Activated CD4-positive, alpha-beta T cell treated with anti-CD3 and anti-CD28 coated beads, Interleukin-2, amount 50 U/mL, for 1 hour (primary cell): ENCODE data around the gene XYLT2.
"Not testable (repeated sequence)": the region's sequence is repeated elsewhere in the genome, so short reads cannot be mapped to it uniquely, and the experiment has no call there.

Source experiments
- DNase-seq: peaks from one replicate; pipeline ENCODE4 v3.0.0-alpha.2; 2020

The XYLT2 gene

DNA sequence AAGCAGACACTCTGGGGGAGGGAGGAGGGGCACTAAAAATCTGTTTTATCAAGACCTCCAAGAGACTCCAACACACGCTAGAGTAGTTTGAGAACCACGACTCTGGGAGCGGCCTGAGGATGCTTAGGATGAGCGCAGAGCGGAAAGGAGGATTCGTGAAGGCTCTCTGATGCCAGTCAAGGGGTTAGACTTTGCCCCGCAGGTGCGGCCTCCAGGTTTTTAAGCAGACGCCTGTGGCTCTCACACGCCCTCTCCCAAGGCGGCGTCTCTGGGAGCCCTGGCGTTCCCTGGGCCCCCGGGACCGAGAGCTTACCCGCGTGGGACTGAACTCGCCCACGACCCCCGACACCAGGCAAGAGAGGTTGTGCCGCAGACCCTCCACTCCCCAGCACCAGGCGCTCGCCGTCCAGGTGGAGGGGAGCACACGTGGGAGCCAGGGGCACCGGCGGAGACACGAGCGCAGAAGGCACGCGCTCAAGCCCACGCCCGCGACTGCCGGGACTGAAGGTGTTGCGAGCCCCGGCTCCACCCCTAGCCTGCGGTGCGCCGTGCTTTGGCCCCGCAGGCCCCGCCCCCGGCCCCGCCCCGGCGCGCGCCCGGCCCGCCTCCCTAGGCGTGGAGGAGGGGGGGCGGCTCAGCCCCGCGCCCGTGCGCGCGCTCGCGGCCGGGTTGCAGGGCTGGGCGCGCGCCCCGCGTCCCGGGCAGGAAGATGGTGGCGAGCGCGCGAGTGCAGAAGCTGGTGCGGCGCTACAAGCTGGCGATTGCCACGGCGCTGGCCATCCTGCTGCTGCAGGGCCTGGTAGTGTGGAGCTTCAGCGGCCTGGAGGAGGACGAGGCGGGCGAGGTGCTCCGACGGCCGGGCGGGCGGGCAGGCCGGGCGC is at the start of gene XYLT2:
Gene XYLT2, plus strand, starts transcription at position 695 of the 881 bp plus-strand sequence. Its CDS starts 15 bp downstream, at position 710.
- peak; percentile 88 for DNase-seq

DNA sequence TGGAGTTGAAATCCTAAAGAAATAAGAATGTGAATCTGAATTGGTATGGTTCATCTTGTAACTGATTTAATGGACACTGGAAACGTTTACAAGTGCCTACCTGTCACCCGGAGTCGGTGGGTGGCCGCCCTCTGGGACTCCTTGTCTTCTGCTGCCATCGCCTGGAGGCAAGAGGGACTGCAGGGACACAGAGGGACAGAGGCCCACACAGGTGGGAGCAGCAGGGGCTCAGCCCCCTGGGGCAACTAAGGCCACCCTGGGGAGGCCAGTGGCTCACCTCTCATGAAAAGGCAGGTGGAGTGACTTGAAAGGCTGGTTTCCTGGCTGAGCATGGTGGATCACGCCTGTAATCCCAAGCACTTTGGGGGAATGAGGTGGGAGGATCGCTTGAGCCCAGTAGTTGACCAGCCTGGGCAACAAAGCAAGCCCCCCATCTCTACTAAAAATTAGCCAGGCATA is 48.5 kb upstream of the XYLT2 start:
- peak; percentile 76 for DNase-seq

DNA sequence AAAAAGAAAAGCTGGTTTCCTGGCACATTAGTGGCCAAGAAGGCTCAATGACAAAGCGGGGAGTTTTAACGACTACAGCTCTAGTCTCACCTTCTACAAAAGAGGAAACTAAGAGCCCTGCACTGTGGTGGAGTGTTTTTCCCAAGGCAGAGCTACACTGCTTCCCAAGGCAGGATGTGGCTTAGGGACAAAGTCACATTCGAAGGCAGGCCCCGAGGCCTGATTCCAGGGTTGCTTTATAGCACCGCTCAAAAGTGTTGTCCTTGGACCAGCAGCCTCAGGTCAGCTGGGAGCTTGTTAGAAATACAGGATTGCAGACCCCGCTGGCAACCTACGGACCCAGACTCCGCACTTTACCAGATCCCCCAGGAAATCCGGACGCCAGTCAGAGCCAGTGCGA is 47.9 kb upstream of the XYLT2 start:
- no peak for DNase-seq

DNA sequence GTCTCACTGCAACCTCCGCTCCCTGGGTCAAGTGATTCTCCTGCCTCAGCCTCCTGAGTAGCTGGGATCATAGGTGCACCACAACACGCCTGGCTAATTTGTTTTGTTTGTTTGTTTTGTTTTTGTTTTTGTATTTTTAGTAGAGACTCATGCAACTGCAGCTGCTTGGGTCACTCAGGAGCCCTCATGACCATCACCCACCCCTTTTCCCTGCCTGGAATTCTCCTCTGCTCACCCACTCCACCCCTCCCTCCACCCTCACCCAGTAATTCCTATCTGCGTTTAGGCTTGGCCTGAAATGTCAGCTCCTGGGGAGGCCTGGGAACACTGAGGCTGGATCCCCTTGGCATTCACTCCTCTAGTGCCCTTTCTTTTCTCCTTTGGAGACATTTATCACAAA is 46.1 kb upstream of the XYLT2 start:
- no peak for DNase-seq

DNA sequence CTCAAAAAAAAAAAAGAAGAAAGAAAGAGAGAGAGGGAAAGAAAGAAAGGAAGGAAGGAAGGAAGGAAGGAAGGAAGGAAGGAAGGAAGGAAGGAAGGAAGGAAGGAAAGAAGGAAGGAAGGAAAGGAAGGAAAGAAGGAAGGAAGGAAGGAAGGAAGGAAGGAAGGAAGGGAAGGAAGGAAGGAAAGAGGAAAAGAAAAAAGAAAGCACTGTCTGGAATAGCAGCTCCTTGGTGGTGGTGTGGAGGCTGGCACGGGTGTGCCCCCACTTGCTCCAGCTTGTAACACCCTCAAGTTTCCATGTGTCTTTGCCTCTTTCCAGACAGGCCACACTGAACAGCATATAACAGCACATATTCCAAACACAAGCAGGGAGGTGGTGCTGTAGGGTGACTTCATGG is 45.1 kb upstream of the XYLT2 start:
- not testable (repeated sequence) for DNase-seq

DNA sequence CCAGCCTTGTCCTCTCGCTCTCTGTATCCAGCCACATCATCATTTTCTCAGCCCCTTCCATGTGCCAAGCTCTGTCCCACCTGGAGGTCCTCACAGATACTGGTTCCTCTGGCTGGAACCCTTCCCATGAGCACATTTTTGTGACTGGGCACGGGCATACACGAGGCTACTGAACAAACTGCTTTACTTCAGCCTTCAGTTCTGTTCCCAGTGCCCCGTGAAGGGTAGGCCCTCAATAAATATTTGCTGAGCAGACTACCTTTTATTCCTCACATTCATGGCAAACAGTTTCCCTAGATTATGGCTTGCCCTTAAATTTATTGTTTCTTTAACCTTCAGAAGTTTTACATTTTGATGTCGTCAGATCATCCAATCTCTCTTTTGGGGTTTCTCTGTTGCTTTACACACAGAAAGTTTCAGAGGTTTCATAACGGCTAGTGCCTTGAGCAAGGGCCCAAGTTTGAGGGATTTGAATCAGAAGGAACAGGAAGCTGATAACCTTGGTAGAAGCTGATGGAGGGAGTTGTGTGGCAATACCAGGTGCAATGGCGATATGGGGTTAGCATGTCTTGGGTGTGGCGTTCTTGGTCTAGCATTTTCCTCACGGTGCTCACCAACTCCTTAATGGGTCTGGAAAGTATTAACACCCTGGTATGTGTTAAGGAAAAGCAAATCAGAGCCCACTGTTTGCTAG is 43.9 kb upstream of the XYLT2 start:
- DNase-seq: no peak

DNA sequence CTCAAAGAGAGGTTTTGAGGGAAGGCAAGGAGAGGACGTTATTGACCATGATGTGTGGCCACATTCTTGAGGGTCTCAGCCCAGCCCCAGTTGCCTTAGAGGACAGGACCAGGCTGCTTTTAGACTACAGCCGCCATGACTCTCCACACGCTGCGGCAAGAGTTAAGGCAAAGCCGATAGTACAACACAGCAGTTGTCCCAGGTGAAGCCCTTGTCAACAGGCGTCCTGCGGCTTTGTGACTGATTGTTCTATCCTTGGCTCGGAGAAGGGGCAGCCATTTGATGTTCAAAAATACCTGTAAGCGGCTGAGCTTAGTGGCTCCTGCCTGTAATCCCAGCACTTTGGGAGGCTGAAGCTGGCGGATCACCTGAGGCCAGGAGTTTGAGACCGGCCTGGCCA is 42.9 kb upstream of the XYLT2 start:
- no peak for DNase-seq

DNA sequence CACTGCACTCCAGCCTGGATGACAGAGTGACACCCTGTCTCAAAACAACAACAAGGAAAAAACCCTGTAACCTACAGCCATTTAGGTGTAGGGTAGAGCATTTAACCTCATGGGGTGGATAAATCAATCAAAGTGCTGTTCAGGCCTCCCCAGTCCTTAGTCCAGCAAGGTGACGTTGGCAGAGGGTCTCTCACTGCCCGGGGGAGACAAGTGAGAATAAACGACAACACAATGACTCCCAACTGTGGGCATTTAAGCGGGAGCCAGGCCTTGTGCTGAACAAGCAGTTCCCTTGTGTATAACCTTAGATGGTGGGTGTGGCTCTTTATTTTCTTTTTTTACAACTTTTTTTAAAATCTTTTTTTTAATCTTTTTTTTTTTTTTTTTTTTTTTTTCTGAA is 42.3 kb upstream of the XYLT2 start:
- DNase-seq: no peak

DNA sequence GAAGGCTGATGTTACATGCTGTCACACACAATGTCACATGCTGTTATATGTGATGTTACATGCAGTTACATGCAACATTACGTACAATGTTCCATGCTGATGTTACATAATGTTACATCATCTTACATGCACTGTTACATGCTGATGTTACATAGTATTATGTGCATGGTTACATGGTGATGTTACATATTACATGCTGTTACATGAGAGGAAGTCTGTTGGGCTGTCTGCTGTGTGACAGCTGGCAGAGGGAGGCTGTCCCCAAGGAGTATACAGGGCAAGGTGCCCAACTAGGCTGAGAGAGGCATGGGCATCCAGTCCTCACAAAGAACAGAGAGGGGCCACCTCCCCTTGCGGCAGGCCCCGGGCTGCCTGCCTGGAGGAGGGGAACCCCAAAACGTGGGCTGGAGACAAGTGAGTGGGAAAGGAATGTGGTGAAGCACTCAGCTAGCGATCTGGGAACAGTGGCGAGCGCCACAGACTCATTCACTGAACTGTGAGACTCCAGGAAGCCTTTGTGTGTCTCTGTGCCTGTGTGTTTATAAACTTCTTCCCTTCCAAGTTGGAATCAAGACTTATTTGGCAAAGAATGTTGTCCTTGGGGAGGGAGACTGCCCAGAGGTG is 41.0 kb upstream of the XYLT2 start:
- no peak for DNase-seq

DNA sequence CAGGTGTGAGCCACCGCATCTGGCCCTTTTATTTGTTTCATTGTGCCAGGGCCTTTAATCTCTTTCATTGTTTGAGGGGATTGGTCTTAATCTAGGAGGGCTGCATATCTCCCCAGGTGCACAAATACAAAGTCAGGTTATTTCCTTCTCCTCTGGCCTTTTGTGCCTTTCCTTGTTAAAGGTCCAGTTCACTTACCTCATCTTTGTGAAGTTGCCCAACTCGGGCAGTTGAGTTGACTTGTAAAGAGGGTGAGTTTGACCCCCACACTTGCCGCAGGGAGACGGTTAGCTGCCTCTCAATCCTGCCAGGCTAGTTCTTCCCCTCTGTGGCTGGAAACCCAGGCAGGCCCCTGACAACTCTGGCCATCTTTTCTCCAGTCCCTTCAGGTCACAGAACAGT is 38.3 kb upstream of the XYLT2 start:
- DNase-seq: no peak

DNA sequence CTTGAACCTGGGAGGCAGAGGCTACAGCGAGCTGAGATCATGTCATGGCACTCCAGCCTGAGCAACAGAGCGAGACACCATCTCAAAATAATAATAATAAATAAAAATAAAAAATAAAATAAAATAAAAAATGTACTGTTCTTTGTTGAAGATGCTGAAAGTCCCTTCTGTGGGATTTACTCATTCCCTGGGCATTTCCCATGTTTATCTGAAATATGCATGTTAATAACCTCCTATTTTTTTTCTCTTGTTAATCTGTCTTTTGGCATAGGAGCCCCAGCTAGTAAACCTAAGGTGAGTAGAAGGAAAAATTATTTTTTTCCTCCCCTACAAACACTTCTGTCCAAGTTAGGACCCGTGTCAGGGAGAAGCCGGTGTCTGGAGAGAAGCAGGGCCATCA is 37.3 kb upstream of the XYLT2 start:
- DNase-seq: no peak

DNA sequence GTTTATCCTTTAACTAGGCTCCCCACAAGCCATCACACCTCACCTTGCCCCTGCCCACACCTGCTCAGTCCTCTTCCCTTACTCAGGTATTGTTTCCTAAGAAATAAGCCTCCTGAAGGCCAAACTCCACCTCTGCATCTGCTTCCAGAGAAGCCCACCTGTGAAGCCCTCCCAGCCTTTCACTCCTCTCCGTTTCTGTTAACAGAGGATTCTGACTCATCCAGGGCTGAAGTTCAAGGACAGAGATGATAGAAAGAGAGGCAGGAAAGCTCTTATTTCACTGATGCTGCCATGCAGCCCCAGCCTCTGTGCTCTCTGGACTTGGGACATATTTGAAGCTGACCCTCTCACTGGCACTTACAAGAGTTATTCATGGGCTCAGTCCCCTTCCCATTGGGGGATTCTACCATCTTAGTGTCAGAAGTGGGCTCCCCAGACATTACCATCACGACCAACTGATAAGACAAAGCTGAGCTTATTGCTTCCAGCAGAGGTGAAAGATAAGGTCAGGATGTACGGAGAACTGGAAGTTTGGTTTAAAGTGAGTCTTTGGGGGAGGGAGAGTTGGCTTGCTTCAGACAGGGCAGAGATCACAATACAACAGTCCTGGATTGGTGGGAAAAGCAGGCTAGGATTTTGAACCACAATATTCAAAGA is 35.3 kb upstream of the XYLT2 start:
- no peak for DNase-seq

DNA sequence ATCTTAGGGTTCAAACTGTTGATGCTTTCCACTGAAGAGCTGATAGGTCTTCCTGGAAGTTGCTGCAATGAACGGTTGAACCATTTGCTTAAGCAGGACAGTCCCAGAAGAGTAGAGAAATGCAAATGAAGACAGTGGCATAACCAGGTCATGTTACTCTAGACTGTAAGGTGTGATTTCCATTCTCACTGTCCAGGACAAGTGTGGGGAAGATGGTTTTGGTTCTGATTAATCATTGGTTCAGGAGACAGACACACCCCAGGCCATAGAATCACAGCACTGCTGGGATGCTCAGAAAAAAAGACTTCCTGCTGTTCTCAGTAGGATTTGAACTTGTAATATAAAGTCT is 34.8 kb upstream of the XYLT2 start:
- no peak for DNase-seq

DNA sequence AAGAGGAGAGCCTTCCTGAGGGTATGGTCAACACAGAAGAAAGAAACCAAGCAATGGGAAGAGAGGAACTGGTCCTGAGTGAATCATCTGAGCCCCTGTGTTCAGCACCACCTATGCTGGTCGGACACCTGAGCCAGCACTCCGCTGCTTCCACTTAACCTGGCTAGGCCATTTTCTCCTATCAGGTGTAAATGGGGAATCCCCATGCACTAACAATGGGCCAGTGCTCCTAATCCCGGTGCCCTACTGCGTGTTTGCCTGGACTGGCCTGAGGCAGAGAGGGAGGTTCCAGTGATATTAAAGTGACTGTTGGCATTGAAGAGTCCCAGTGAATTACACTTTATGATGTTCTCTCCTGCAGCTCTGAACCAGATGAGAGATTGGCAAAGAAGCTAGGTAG is 34.4 kb upstream of the XYLT2 start:
- no peak for DNase-seq

DNA sequence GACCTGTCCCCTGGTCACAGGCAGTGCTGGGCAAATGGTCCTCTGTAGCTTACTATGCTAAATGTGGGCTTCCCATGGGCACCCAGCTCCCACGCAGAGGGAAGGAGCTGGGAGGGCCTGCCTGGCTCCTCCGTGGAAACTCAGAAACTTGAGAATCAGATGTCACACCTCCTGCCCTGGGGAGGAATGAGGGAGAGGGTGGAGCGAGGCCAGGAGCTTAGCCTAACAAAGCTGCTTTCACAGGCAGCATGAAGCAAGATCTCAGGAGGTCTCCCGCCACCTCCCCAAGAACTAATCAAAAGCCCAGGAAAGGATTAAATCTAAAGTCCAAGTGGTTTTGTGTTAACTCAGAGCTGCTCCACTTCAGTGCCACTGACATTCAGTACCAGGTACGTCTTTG is 33.6 kb upstream of the XYLT2 start:
- DNase-seq: no peak

DNA sequence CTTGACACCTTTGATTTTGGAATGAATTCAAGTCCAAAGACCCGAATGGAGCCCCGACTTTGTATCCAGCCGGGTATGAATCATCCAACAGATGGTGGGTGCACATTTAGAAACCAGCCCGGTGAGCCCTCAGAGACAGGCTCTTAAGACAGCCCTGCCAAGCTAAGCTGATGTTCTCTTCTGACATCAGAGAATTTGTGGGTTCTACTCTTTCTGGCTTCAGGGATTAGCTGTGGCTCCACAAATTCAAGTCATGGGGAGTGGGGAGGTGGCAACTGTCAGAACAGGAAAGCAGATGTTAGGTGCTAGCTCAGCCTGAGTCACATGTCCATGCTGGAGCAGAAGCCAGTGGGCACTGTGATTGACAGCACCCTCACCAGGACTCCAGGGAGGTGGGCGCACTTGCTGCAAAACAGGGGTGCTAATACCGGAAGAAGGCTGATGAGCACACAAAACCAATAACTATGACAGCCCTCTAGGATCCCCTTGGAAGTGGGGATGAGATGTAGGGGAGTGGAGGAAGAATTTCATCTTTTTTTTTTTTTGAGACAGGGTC is 31.4 kb upstream of the XYLT2 start:
- DNase-seq: no peak

DNA sequence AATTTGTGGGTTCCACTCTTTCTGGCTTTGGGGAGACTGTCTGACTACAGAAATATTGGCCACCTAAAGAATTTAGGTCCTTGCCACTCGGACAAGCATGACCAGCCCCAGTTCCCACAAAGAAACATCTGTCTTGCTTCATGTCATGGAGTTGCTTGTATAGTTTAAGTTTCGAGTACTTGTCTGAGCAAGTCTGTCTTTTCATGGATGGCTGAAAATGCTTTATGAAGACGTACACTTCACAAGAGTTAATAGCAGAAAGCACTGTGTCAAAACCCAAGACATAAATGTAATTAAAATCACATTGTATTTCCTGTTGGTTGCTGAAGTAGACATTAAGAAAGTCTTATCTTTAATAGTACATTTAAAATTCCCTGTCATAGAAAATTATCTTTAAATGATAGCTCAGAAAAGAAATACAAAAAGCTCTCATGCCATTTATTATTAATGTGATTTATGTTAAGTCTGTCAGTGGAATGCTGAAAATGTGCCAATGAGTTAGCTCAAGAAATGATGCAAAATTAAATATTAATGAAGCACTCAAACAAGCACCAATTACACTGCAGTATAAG is 29.8 kb upstream of the XYLT2 start:
- no peak for DNase-seq

DNA sequence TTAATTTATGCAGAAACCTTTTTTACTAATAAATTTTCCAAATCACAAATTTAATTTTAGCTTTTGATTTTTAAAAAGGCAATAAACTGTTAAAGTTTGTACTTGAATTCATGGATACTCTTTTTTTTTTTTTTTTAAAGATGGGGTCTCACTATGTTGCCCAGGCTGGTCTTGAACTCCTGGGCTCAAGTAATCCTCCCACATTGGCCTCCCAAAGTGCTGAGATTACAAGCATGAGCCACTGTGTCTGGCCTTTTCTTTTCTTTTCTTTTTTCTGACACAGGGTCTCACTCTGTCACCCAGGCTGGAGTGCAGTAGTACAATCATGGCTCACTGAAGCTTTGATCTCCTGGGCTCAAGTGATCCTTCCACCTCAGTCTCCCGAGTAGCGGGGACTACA is 29.3 kb upstream of the XYLT2 start:
- not testable (repeated sequence) for DNase-seq

DNA sequence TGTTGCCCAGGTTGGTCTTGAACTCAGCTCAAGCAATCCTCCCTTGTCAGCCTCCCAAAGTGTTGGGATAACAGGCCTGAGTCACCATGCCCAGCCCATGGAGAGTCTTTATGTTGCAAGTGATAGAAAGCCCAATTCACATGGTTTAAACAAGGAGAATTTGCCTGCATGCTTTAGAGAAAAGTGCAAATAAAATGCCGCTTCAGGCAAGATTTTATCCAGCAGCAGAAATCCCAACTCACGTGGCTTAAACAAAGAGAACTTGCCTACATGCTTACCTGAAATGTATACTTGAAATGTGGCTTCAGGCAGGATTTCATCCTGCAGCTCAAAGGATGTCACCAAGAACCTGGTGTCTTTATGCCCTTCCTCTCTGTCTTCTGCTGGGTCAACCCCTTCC is 28.8 kb upstream of the XYLT2 start:
- DNase-seq: no peak

DNA sequence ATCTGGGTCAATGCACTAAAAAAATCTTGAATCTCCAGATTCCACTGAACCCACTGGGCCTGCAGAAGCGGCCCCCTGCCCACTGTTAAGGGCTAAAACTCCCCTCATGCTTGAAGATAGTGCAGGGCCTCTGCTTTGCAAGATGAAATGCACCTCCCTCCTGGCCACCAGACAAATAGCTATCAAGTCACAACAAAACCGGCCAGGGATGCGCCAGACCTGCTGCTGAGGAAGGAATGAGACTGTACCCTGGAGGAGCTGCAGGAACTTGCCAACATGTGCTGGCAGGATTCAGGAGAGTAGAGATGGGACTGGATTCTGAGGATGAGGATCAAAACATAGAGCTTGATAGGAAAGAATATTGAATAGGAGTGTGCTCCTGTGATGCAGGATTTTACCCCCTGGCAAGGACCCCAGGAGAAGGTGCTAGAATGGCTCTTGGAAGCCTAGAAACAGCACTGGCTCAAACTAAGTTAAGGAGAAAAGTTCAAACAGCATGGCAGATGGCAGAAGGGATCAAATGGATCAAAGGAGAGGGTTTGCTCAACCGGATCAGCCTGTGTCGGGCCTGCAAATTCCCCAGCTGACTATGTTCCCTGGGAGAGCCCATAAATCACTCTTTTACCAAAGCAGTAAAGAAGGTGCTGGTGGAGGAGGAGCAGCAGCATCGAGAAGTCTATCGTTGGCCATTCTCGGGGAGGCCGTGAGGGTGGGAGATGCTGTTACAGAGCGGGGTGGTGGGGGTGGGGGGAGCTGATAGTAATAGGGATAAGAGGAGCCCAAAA is 27.2 kb upstream of the XYLT2 start:
- DNase-seq: no peak

DNA sequence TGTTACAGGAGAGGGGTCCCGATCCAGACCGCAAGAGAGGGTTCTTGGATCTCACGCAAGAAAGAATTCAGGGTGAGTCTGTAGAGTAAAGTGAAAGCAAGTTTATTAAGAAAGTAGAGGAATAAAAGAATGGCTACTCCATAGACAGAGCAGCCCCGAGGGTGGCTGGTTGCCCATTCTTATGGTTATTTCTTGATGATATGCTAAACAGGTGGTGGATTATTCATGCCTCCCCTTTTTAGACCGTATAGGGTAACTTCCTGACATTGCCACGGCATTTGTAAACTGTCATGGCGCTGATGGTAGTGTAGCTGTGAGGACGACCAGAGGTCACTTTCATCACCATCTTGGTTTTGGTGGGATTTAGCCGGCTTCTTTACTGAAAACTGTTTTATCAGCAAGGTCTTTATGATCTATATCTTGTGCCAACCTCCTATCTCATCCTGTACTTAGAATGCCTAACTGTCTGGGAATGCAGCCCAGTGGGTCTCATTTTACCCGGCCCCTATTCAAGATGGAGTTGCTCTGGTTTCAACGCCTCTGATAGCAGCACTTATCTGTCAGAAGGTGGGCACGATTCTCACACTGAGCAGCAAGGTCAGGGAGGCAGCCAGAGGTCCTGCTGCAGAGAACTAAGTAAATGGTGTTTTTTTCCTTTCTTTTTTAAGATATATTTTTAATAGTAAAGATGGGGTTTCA is 26.5 kb upstream of the XYLT2 start:
- no peak for DNase-seq
